PFSK-1 (cell line): Measurements from ENCODE around the gene PRDM16.

Source experiments
- FOXP2 ChIP-seq: optimal IDR thresholded peaks from 2 replicates; pipeline ENCODE3; 2011; ENCODE audit warnings: borderline replicate concordance, control low read depth, inconsistent platforms; ENCODE audit not compliant: insufficient read depth; ENCODE audit errors: extremely low read length, extremely low read depth
- POLR2AphosphoS5 ChIP-seq: IDR thresholded peaks from 2 replicates; pipeline ENCODE4 v1.6.1; 2012; ENCODE audit warnings: low read depth, mild to moderate bottlenecking, control low read depth, low read length, moderate library complexity
- SIN3A ChIP-seq: IDR thresholded peaks from 2 replicates; pipeline ENCODE4 v1.6.1; 2012; ENCODE audit warnings: mild to moderate bottlenecking, low read length, moderate library complexity, borderline replicate concordance; ENCODE audit not compliant: insufficient read depth
- TAF1 ChIP-seq: IDR thresholded peaks from 2 replicates; pipeline ENCODE4 v1.6.1; 2012; ENCODE audit warnings: low read length, control low read depth, borderline replicate concordance; ENCODE audit not compliant: insufficient read depth
- TF ChIP-seq, protein P1 (sequence below), 2 experiments: IDR thresholded peaks; 2 replicates each; pipeline versions ENCODE4 v1.6.1 to v1.8.0; 2011 to 2012; ENCODE audit warnings: low read depth in 2 of 2, low read length in 2 of 2, control low read depth in 1 of 2, inconsistent platforms in 1 of 2, mild to moderate bottlenecking in 1 of 2, moderate library complexity in 1 of 2; ENCODE audit not compliant: insufficient read depth in 1 of 2

PRDM16 gene

DNA sequence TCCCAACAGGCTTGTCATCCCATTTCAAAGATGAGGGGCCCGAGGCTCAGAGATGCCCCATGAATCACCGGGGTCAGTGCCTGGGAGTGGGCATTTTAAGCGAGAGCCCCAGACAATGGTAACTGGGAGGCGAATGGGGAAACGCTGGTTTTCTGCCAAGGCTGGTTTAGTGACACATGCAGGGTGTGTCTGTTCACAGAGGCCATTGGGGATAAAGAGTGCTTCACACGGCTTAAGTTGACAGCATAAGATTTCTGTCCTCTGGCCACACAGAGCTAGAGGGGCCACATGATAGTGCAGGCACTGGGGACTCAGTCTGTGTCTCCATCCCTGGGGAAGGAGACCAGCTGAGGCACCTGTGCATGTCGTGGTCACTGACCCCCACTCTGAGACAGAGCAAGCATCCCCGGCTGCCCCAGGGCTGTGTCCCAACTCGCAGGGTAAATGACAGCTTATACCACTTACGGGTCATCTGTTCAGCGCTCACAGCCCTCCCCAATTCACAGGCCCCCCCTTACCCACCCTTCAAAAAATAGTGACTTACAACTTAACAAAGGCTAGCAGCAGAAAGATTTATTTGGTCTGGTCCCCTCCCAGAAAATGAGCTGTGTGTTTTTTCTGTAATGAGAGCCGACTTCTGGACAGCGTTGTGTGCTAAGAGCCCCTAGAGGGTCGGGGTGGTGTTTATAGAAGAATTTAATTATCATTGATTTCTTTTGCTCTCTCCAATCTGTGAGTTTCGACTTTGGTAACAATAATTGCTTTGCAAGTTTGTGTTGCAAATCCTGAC, 350.6 kb downstream of the PRDM16 start:
- TF ChIP-seq FOXP2 = no peak
- TF ChIP-seq, protein P1, sequence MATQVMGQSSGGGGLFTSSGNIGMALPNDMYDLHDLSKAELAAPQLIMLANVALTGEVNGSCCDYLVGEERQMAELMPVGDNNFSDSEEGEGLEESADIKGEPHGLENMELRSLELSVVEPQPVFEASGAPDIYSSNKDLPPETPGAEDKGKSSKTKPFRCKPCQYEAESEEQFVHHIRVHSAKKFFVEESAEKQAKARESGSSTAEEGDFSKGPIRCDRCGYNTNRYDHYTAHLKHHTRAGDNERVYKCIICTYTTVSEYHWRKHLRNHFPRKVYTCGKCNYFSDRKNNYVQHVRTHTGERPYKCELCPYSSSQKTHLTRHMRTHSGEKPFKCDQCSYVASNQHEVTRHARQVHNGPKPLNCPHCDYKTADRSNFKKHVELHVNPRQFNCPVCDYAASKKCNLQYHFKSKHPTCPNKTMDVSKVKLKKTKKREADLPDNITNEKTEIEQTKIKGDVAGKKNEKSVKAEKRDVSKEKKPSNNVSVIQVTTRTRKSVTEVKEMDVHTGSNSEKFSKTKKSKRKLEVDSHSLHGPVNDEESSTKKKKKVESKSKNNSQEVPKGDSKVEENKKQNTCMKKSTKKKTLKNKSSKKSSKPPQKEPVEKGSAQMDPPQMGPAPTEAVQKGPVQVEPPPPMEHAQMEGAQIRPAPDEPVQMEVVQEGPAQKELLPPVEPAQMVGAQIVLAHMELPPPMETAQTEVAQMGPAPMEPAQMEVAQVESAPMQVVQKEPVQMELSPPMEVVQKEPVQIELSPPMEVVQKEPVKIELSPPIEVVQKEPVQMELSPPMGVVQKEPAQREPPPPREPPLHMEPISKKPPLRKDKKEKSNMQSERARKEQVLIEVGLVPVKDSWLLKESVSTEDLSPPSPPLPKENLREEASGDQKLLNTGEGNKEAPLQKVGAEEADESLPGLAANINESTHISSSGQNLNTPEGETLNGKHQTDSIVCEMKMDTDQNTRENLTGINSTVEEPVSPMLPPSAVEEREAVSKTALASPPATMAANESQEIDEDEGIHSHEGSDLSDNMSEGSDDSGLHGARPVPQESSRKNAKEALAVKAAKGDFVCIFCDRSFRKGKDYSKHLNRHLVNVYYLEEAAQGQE (IDR thresholded peaks at IDR 0.05; ENCODE audit: insufficient read depth in 1 of 2, low read depth in 2 of 2, low read length in 2 of 2) = no peak
- TF ChIP-seq SIN3A = no peak
- no peak for TF ChIP-seq TAF1
- no peak for TF ChIP-seq POLR2AphosphoS5

DNA sequence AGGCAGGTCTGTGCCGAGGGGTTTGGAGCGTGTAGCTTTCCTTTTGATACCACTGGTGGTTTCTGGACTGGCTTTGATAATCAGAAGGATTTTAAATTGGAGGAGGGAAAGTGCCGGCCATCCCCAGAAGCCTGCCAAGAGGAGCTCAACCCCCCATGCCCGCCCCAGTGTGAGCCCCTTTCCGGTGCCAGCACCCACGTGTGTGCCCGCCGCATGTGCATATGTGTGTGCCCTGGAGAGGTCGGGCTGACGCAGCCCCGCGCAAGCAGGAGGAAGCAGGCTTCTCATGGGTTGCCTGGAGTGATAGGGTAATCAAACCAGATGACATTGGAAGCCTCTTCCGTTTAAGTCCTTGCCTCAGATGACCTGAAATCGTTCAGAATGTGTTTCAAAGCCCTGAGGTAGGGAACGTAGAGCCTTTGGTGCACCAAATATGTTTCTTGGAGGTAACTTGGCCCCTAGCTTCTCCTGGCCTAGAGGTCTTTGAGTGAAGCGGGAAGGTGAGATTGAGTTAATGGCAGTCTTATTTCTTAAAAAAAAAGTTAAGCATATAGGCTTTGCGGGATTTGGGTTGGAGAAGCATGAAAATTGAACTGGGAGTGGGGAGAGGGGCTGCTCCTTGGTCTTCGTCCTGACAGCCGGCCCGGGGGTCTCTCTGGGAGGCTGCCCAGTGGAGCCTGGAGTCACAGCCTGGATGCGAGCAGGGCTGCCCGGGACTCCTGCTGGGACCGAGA, 351.4 kb downstream of the PRDM16 start:
- TF ChIP-seq TAF1 (no peak), SIN3A (no peak), FOXP2 (no peak), POLR2AphosphoS5 (no peak)
- TF ChIP-seq, protein P1 (IDR thresholded peaks at IDR 0.05; ENCODE audit: insufficient read depth in 1 of 2, low read depth in 2 of 2, low read length in 2 of 2) = no peak

DNA sequence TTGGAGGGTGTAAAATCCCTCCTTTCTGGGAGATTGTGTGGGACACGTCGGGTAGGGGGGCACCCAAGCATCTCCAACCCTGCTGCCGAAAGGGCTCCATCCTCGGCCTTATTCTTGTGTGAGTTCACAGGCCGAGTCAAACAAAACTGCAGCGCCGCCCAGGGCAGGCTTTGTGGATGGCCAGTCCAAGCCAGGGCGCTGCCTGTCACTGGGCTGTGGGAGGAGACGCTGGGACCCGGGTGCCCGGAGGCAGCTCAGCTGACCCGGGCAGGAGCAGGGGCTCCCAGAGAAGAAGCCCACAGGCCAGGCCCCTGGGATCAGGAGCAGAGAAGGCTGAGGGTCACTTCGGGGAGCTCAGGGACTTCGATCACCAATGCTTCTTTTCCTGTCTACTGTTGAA, 353.6 kb downstream of the PRDM16 start:
- TF ChIP-seq, protein P1 (IDR thresholded peaks at IDR 0.05; ENCODE audit: insufficient read depth in 1 of 2, low read depth in 2 of 2, low read length in 2 of 2) = no peak
- TF ChIP-seq SIN3A (no peak), FOXP2 (no peak), POLR2AphosphoS5 (no peak), TAF1 (no peak)

DNA sequence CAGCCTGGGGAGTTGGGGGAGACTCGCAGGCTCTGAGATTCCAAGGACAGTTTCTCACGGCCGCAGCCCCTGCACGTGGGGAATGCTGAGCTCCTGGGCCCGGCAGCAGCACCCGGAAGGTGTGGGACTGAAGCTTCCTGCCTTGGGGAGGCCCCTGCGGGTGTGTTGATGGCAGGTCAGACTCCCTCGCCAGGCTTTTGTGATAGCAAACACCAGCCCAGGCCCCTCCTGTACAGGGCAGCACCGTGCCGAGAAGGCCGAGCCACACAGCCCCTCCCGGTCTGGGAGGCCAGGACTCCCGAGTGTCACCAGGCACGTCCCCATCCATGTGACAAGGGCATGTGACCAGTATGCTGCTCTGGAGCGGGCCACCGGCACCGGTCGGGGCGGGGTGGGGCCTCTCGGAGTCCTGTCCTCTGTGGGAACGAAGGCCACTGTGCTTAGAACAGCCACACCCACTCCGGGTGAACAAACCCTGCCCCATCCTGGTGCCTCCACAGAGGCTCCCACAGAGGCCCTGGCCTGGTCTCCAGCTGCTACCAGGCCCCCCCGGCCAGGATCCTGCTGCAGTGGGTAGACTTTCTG, 354.3 kb downstream of the PRDM16 start:
- TF ChIP-seq, protein P1 (IDR thresholded peaks at IDR 0.05; ENCODE audit: insufficient read depth in 1 of 2, low read depth in 2 of 2, low read length in 2 of 2) = no peak
- TF ChIP-seq FOXP2 (no peak), TAF1 (no peak), SIN3A (no peak), POLR2AphosphoS5 (no peak)
